ENCODE results near the gene ARID3C.

The ARID3C gene

GRCh38 chr9:34628656-34629490 is at the start of gene ARID3C:
Gene ARID3C (minus strand): TSS chr9:34629066. CDS start chr9:34628014, 1,052 bp downstream.
- DNase-seq: no peak

GRCh38 chr9:34675869-34676268 is 47.0 kb upstream of the ARID3C start:
- DNase-seq: no peak

- peak; percentile 11 for DNase-seq
Observed at GRCh38 chr9:34675048-34675714, 46.3 kb upstream of the ARID3C start.

GRCh38 chr9:34674440-34674839 is 45.6 kb upstream of the ARID3C start:
- no peak for DNase-seq

GRCh38 chr9:34671307-34671706 is 42.4 kb upstream of the ARID3C start:
- no peak for DNase-seq

- DNase-seq: no peak
Observed at GRCh38 chr9:34669809-34670562, 41.1 kb upstream of the ARID3C start.

GRCh38 chr9:34665381-34666250 is 36.8 kb upstream of the ARID3C start:
- DNase-seq: peak; percentile 31

GRCh38 chr9:34665067-34665380 is 36.2 kb upstream of the ARID3C start:
- no peak for DNase-seq

- no peak for DNase-seq
Observed at GRCh38 chr9:34664281-34665066, 35.6 kb upstream of the ARID3C start.

GRCh38 chr9:34663303-34663605 is 34.4 kb upstream of the ARID3C start:
- DNase-seq: no peak

- DNase-seq: no peak
Observed at GRCh38 chr9:34662526-34663302, 33.8 kb upstream of the ARID3C start, which contains the start of gene CCL27. Gene CCL27 (minus strand): TSS chr9:34662657. CDS start chr9:34662633, 24 bp downstream.

GRCh38 chr9:34659592-34660253 is 30.9 kb upstream of the ARID3C start:
- no peak for DNase-seq

- DNase-seq: no peak
Observed at GRCh38 chr9:34658461-34658860, 29.6 kb upstream of the ARID3C start.

- DNase-seq: no peak
Observed at GRCh38 chr9:34656992-34657391, 28.1 kb upstream of the ARID3C start.

- DNase-seq: no peak
Observed at GRCh38 chr9:34655394-34655793, 26.5 kb upstream of the ARID3C start.

- peak; percentile 34 for DNase-seq
Observed at GRCh38 chr9:34654323-34655051, 25.6 kb upstream of the ARID3C start.

- DNase-seq: no peak
Observed at GRCh38 chr9:34653151-34654072, 24.5 kb upstream of the ARID3C start.

GRCh38 chr9:34652602-34653000 is 23.7 kb upstream of the ARID3C start:
- DNase-seq: no peak

All from NCI-H524 treated with DMSO at 0.1 percent for 48 hours (cell line).